Stromal cell of bone marrow (primary cell): ENCODE data around the gene SLCO3A1.

Experiments used
- DNase-seq: peaks from one replicate; pipeline ENCODE4 v3.0.0-alpha.2; 2012; ENCODE audit warnings: low read depth

SLCO3A1 gene

GRCh38 chr15:91966194-91966552, 112.7 kb downstream of the SLCO3A1 start:
- no peak for DNase-seq

- DNase-seq, result no peak
These were observed 114.6 kb downstream of the SLCO3A1 start for GRCh38 chr15:91967935-91968606.

GRCh38 chr15:91968610-91969009, 115.1 kb downstream of the SLCO3A1 start:
- no peak for DNase-seq

- DNase-seq, result peak; percentile 46
These were observed 116.6 kb downstream of the SLCO3A1 start for GRCh38 chr15:91970142-91970541.

GRCh38 chr15:91973481-91973880, 120.0 kb downstream of the SLCO3A1 start:
- DNase-seq, result no peak

GRCh38 chr15:91974321-91974720, 120.8 kb downstream of the SLCO3A1 start:
- no peak for DNase-seq

GRCh38 chr15:91975241-91975978, 121.9 kb downstream of the SLCO3A1 start:
- no peak for DNase-seq

- no peak for DNase-seq
These were observed 123.5 kb downstream of the SLCO3A1 start for GRCh38 chr15:91976966-91977365.

- DNase-seq, result no peak
These were observed 127.2 kb downstream of the SLCO3A1 start for GRCh38 chr15:91980502-91981267.

GRCh38 chr15:91981821-91982800, 128.6 kb downstream of the SLCO3A1 start:
- DNase-seq, result no peak

GRCh38 chr15:91983729-91984340, 130.3 kb downstream of the SLCO3A1 start:
- DNase-seq, result no peak

GRCh38 chr15:91985297-91985696, 131.8 kb downstream of the SLCO3A1 start:
- DNase-seq, result no peak

GRCh38 chr15:91988071-91988470, 134.6 kb downstream of the SLCO3A1 start:
- no peak for DNase-seq

GRCh38 chr15:91988655-91989054, 135.1 kb downstream of the SLCO3A1 start:
- DNase-seq, result no peak

- no peak for DNase-seq
These were observed 136.3 kb downstream of the SLCO3A1 start for GRCh38 chr15:91989821-91990220.

GRCh38 chr15:91992945-91993344, 139.4 kb downstream of the SLCO3A1 start:
- DNase-seq, result no peak

- DNase-seq, result no peak
These were observed 141.6 kb downstream of the SLCO3A1 start for GRCh38 chr15:91995146-91995545.

- DNase-seq, result no peak
These were observed 143.7 kb downstream of the SLCO3A1 start for GRCh38 chr15:91997163-91997562.

GRCh38 chr15:92000709-92001108, 147.2 kb downstream of the SLCO3A1 start:
- no peak for DNase-seq

GRCh38 chr15:92001307-92001706, 147.8 kb downstream of the SLCO3A1 start:
- no peak for DNase-seq

- no peak for DNase-seq
These were observed 149.2 kb downstream of the SLCO3A1 start for GRCh38 chr15:92002666-92003065.
